WTC11 (cell line): ENCODE data around the gene TPR. TPM values are rescaled to one million over a fixed set of nuclear protein-coding genes. Genes with fewer than 3 reads are reported as not detected.

Source experiments
- ATAC-seq: fragments of 200-7000 bp; cut with Tn5 transposase; 2 replicates; pipeline ENCODE4 v1.10.0; 2021; ENCODE audit warnings: mild to moderate bottlenecking, moderate library complexity
- CTCF ChIA-PET: fragments of 300-600 bp; sonication (Branson Sonifier 250); formaldehyde crosslinking; loops from one replicate; lab custom pipeline; 2021; ENCODE audit warnings: antibody characterized with exemption; lab: Charles Lee
- POLR2A ChIA-PET: fragments of 350-600 bp; sonication (Branson Sonifier 250); formaldehyde crosslinking; loops from one replicate; lab custom pipeline; 2021; ENCODE audit warnings: antibody characterized with exemption; lab: Charles Lee
- DNase-seq: peaks from one replicate; pipeline ENCODE4 v3.0.0; 2021; ENCODE audit warnings: low spot score
- H3K27ac Mint-ChIP-seq: 2 replicates; pipeline ENCODE4 v1.8.0; 2021; ENCODE audit warnings: mixed read lengths
- H3K27me3 Mint-ChIP-seq: 2 replicates; pipeline ENCODE4 v1.8.0; 2021; ENCODE audit warnings: low read depth, mild to moderate bottlenecking, moderate library complexity, mixed read lengths
- H3K36me3 Mint-ChIP-seq: 2 replicates; pipeline ENCODE4 v1.8.0; 2021; ENCODE audit warnings: mixed read lengths
- H3K4me1 Mint-ChIP-seq: 2 replicates; pipeline ENCODE4 v1.8.0; 2022; ENCODE audit warnings: mixed read lengths
- H3K4me3 Mint-ChIP-seq: 2 replicates; pipeline ENCODE4 v1.8.0; 2021; ENCODE audit warnings: mild to moderate bottlenecking, moderate library complexity, mixed read lengths
- H3K9me3 Mint-ChIP-seq: 2 replicates; pipeline ENCODE4 v1.8.0; 2021; ENCODE audit warnings: mixed read lengths
- ETV6 ChIP-seq: sonication (generic); formaldehyde crosslinking; IDR thresholded peaks from 2 replicates; pipeline ENCODE4 v1.8.1; 2022; ENCODE audit warnings: mild to moderate bottlenecking, missing genetic modification reagents
- HMGA2 ChIP-seq: fragments of 250-450 bp; sonication (Bioruptor Pico); IDR thresholded peaks from 2 replicates; pipeline ENCODE4 v1.4.0; 2021; ENCODE audit warnings: mild to moderate bottlenecking, moderate library complexity
- KAT7 ChIP-seq: sonication (generic); formaldehyde crosslinking; IDR thresholded peaks from 2 replicates; pipeline ENCODE4 v1.8.1; 2023; ENCODE audit warnings: missing genetic modification reagents, mild to moderate bottlenecking, borderline replicate concordance
- NFATC4 ChIP-seq: fragments of 250-450 bp; sonication (Bioruptor Pico); IDR thresholded peaks from 2 replicates; pipeline ENCODE4 v1.9.0; 2021; ENCODE audit warnings: mild to moderate bottlenecking
- NFYB ChIP-seq: sonication (generic); formaldehyde crosslinking; conservative IDR thresholded peaks from 2 replicates; pipeline ENCODE4 v1.8.0; 2022; ENCODE audit warnings: low read depth, missing genetic modification reagents
- SP1 ChIP-seq: sonication (generic); formaldehyde crosslinking; conservative IDR thresholded peaks from 2 replicates; pipeline ENCODE4 v1.8.1; 2022; ENCODE audit warnings: missing genetic modification reagents
- TEAD1 ChIP-seq: sonication (generic); formaldehyde crosslinking; IDR thresholded peaks from 2 replicates; pipeline ENCODE4 v1.8.0; 2022; ENCODE audit warnings: mild to moderate bottlenecking, missing genetic modification reagents
- ZNF263 ChIP-seq: sonication (generic); formaldehyde crosslinking; IDR thresholded peaks from 2 replicates; pipeline ENCODE4 v1.8.1; 2022; ENCODE audit warnings: low read depth, mild to moderate bottlenecking, moderate library complexity, missing genetic modification reagents
- total RNA-seq: library from RNA; stranded (reverse); gene quantifications from 3 replicates; pipeline ENCODE4 v1.2.3, GENCODE V29; 2021
- TF ChIP-seq, protein P1 (sequence below): sonication (generic); formaldehyde crosslinking; conservative IDR thresholded peaks from 2 replicates; pipeline ENCODE4 v1.8.1; 2022; ENCODE audit warnings: mild to moderate bottlenecking, missing genetic modification reagents
- TF ChIP-seq, protein P2 (sequence below): sonication (generic); formaldehyde crosslinking; IDR thresholded peaks from 2 replicates; pipeline ENCODE4 v1.8.0; 2023; ENCODE audit warnings: missing genetic modification reagents, mild to moderate bottlenecking, borderline replicate concordance
- TF ChIP-seq, protein P3 (sequence below): sonication (generic); formaldehyde crosslinking; IDR thresholded peaks from 2 replicates; pipeline ENCODE4 v1.8.1; 2023; ENCODE audit warnings: mild to moderate bottlenecking, missing genetic modification reagents
- TF ChIP-seq, protein P4 (sequence below): fragments of 250-450 bp; sonication (Bioruptor Pico); IDR thresholded peaks from 2 replicates; pipeline ENCODE4 v1.8.0; 2021; ENCODE audit warnings: mild to moderate bottlenecking
- TF ChIP-seq, protein P5 (sequence below): fragments of 250-450 bp; sonication (Bioruptor Pico); IDR thresholded peaks from 2 replicates; pipeline ENCODE4 v1.9.0; 2021; ENCODE audit warnings: mild to moderate bottlenecking

TPR gene
- total RNA-seq, 1 experiment from 2014 or later = 119 TPM

DNA sequence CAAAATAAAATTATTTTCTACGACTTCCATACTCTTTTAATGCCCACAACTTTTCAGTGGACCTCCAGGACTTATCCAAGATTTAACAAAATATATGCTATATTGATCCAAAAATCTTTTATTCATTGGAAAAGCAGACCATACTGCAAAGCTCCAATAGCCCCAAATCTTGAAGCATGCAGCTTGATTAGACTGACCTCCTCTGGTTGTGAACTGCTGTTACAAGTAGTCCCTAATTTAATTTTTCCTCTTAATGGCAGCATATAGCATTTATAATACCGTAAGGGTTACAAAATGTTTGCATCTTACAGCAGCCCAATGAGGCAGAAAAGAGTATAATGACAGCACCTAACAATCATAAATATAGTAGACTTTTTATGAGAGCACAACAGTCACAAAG, 49.8 kb downstream of the TPR start:
- no peak for DNase-seq
- Mint-ChIP-seq H3K27ac (no peak overlapping the region), H3K4me1 (no peaks in the 10 kb centered on the region), H3K27me3 (no peaks in the 10 kb centered on the region), H3K36me3 (peaks cover 56% of the 10 kb centered on the region), H3K4me3 (no peak overlapping the region), H3K9me3 (no peaks in the 10 kb centered on the region)
- CTCF ChIA-PET = interaction anchor here (0.6 to 2.6 kb wide), 6 partner anchors 8 to 617 kb away, joined by 3 to 16 read pairs (median 4); partner anchors contain the start of genes ODR4 and TPR
- TF ChIP-seq, protein P1, sequence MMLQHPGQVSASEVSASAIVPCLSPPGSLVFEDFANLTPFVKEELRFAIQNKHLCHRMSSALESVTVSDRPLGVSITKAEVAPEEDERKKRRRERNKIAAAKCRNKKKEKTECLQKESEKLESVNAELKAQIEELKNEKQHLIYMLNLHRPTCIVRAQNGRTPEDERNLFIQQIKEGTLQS (CRISPR knock-in tag) = no peak
- TF ChIP-seq, protein P2, sequence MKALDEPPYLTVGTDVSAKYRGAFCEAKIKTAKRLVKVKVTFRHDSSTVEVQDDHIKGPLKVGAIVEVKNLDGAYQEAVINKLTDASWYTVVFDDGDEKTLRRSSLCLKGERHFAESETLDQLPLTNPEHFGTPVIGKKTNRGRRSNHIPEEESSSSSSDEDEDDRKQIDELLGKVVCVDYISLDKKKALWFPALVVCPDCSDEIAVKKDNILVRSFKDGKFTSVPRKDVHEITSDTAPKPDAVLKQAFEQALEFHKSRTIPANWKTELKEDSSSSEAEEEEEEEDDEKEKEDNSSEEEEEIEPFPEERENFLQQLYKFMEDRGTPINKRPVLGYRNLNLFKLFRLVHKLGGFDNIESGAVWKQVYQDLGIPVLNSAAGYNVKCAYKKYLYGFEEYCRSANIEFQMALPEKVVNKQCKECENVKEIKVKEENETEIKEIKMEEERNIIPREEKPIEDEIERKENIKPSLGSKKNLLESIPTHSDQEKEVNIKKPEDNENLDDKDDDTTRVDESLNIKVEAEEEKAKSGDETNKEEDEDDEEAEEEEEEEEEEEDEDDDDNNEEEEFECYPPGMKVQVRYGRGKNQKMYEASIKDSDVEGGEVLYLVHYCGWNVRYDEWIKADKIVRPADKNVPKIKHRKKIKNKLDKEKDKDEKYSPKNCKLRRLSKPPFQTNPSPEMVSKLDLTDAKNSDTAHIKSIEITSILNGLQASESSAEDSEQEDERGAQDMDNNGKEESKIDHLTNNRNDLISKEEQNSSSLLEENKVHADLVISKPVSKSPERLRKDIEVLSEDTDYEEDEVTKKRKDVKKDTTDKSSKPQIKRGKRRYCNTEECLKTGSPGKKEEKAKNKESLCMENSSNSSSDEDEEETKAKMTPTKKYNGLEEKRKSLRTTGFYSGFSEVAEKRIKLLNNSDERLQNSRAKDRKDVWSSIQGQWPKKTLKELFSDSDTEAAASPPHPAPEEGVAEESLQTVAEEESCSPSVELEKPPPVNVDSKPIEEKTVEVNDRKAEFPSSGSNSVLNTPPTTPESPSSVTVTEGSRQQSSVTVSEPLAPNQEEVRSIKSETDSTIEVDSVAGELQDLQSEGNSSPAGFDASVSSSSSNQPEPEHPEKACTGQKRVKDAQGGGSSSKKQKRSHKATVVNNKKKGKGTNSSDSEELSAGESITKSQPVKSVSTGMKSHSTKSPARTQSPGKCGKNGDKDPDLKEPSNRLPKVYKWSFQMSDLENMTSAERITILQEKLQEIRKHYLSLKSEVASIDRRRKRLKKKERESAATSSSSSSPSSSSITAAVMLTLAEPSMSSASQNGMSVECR (CRISPR knock-in tag) = no peak
- no peak for TF ChIP-seq NFATC4
- TF ChIP-seq SP1 = no peak
- peak; percentile 65 for ATAC-seq
- POLR2A ChIA-PET = no interaction called here

DNA sequence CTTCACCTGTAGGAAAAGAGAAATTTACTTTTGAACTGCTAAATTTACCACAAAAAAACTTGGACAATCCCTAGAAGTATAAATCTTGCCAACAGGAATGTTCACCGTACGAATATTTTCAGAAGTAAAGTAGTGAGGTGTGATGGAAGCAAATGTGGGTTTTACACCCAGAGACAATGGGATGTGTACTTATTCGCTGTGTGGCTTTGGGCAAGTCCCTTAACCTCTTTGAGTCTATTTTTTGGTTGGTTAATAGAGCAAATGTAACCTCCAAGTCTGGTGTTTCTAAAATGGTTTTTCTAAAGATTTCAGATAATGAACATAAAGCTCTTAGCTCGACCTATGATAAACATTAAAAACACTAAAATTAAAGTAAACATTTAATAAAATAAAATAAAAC, 51.2 kb downstream of the TPR start:
- no peaks in the 10 kb centered on the region for H3K9me3 Mint-ChIP-seq
- POLR2A ChIA-PET = no interaction called here
- CTCF ChIA-PET = interaction anchor here (2.4 to 2.6 kb wide), 2 partner anchors 15 to 51 kb away, joined by 6 to 16 read pairs; partner anchors contain the start of genes ODR4 and TPR

More for the DNA sequence above, 51.2 kb downstream of the TPR start:
- Mint-ChIP-seq H3K4me3 (no peak overlapping the region), H3K36me3 (peaks cover 59% of the 10 kb centered on the region)
- DNase-seq = no peak
- TF ChIP-seq TEAD1 = no peak
- no peak for TF ChIP-seq NFYB (CRISPR knock-in tag)
- TF ChIP-seq ETV6 (CRISPR knock-in tag) = no peak
- TF ChIP-seq, protein P3, sequence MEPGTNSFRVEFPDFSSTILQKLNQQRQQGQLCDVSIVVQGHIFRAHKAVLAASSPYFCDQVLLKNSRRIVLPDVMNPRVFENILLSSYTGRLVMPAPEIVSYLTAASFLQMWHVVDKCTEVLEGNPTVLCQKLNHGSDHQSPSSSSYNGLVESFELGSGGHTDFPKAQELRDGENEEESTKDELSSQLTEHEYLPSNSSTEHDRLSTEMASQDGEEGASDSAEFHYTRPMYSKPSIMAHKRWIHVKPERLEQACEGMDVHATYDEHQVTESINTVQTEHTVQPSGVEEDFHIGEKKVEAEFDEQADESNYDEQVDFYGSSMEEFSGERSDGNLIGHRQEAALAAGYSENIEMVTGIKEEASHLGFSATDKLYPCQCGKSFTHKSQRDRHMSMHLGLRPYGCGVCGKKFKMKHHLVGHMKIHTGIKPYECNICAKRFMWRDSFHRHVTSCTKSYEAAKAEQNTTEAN (CRISPR knock-in tag) = no peak
- TF ChIP-seq, protein P4, sequence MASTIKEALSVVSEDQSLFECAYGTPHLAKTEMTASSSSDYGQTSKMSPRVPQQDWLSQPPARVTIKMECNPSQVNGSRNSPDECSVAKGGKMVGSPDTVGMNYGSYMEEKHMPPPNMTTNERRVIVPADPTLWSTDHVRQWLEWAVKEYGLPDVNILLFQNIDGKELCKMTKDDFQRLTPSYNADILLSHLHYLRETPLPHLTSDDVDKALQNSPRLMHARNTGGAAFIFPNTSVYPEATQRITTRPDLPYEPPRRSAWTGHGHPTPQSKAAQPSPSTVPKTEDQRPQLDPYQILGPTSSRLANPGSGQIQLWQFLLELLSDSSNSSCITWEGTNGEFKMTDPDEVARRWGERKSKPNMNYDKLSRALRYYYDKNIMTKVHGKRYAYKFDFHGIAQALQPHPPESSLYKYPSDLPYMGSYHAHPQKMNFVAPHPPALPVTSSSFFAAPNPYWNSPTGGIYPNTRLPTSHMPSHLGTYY (CRISPR knock-in tag) = no peak
- no peak for TF ChIP-seq KAT7 (CRISPR knock-in tag)
- TF ChIP-seq, protein P5, sequence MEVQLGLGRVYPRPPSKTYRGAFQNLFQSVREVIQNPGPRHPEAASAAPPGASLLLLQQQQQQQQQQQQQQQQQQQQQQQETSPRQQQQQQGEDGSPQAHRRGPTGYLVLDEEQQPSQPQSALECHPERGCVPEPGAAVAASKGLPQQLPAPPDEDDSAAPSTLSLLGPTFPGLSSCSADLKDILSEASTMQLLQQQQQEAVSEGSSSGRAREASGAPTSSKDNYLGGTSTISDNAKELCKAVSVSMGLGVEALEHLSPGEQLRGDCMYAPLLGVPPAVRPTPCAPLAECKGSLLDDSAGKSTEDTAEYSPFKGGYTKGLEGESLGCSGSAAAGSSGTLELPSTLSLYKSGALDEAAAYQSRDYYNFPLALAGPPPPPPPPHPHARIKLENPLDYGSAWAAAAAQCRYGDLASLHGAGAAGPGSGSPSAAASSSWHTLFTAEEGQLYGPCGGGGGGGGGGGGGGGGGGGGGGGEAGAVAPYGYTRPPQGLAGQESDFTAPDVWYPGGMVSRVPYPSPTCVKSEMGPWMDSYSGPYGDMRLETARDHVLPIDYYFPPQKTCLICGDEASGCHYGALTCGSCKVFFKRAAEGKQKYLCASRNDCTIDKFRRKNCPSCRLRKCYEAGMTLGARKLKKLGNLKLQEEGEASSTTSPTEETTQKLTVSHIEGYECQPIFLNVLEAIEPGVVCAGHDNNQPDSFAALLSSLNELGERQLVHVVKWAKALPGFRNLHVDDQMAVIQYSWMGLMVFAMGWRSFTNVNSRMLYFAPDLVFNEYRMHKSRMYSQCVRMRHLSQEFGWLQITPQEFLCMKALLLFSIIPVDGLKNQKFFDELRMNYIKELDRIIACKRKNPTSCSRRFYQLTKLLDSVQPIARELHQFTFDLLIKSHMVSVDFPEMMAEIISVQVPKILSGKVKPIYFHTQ (CRISPR knock-in tag) = no peak
- peak; percentile 31; the same call in 1 of the 2 replicates for TF ChIP-seq HMGA2
- no peak for TF ChIP-seq ZNF263 (CRISPR knock-in tag)
- TF ChIP-seq, all 79 proteins: peak for 1
- ATAC-seq = no peak
- H3K27me3 Mint-ChIP-seq = no peaks in the 10 kb centered on the region
- no peaks in the 10 kb centered on the region for H3K4me1 Mint-ChIP-seq
- H3K27ac Mint-ChIP-seq = no peak overlapping the region
